Measurements from ENCODE around the gene SMAD3. TPM values are rescaled to one million over a fixed set of nuclear protein-coding genes. Genes with fewer than 3 reads are reported as not detected.

The SMAD3 gene
- total RNA-seq, 2 experiments from 2014 or later = 26.8 to 27.1 TPM

DNA sequence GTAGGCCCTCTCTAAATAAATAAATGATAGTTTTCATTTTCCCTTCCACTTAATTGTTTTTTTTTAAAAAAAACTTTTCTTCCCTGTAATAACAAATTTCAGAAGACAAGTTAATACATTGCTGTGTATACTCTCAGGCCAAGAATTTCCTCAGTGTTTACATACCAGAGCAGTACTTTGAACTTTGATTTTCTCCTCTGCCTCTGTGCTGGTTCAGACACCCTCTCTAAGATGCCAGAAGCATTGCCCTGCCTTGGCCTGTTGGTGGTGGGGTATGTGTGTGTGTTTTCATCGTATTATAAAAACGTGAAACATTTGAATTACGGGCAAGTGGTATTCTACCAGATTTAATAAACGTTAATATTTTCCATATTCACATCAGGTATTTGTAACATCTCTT lies 70.1 kb downstream of the SMAD3 start:
- H3K27ac Mint-ChIP-seq = peak overlapping the region; percentile 97
- no peaks in the 10 kb centered on the region for H3K27me3 Mint-ChIP-seq (ENCODE audit: low read depth)
- DNase-seq (no peak), ATAC-seq (no peak)
- peaks cover 94% of the 10 kb centered on the region for H3K4me1 Mint-ChIP-seq (ENCODE audit: low read depth)
- ChIA-PET POLR2A (interaction anchor here (0.6 to 2.4 kb wide), 9 partner anchors 8 to 115 kb away, joined by 3 to 28 read pairs (median 7); partner anchors contain the start of gene SMAD3), CTCF (interaction anchor here (0.8 to 2.8 kb wide), 5 partner anchors 12 to 34 kb away, joined by 3 to 8 read pairs (median 6); no protein-coding TSS in a partner anchor)
- H3K36me3 Mint-ChIP-seq (ENCODE audit: low read depth) = peaks cover 16% of the 10 kb centered on the region
- H3K4me3 Mint-ChIP-seq = peak overlapping the region; percentile 78
- no peaks in the 10 kb centered on the region for H3K9me3 Mint-ChIP-seq (ENCODE audit: insufficient read depth)

DNA sequence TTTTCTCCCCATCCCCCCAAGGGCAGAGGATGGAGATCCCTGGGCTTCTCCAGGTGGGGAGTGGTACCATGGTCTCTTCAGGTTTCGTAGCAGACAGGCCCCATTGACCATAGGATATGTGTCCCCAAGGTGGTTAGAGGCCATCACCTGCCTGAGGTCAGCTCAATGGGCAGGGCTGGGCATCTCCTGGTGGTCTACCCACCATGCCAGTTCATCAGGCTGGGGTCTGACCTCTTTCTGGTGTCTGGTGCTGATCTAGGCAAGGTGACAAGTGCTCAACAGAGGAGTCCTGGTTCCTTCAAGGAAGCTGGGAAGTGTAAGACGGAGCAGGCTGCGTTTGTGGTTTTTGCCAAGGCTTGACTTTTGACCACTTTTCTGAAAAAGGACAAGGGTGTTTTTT lies 71.4 kb downstream of the SMAD3 start:
- DNase-seq (no peak), ATAC-seq (no peak)
- Mint-ChIP-seq H3K36me3 (ENCODE audit: low read depth) (peaks cover 20% of the 10 kb centered on the region), H3K4me1 (ENCODE audit: low read depth) (peaks cover 88% of the 10 kb centered on the region), H3K4me3 (no peak overlapping the region), H3K27me3 (ENCODE audit: low read depth) (no peaks in the 10 kb centered on the region), H3K27ac (peak overlapping the region; percentile 59), H3K9me3 (ENCODE audit: insufficient read depth) (no peaks in the 10 kb centered on the region)
- CTCF ChIA-PET = interaction anchor here (0.7 to 1.8 kb wide), 2 partner anchors 10 to 16 kb away, joined by 3 to 6 read pairs; no protein-coding TSS in a partner anchor
- POLR2A ChIA-PET = interaction anchor here (0.7 kb wide), 1 partner anchor 61 kb away, joined by 3 read pairs; no protein-coding TSS in a partner anchor

DNA sequence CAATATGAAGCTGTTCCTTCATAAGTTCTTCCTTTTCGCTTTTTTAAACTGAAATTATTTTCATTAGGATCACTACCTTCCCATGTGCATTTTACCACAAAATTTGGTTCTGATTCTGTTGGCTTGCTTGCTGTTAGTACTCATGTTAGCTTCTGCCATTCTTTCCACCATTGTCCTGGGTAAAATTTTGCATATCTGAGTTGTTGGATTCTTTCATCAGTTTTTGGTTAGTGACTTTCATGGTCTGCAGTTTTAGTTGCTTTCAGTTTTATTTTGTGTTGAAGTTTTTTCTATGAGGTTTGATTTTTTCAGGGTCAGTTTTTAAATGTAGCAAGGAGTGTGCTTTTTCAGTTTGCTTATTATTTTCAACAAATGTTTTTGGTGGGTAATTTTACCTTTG lies 71.9 kb downstream of the SMAD3 start:
- Mint-ChIP-seq H3K9me3 (ENCODE audit: insufficient read depth) (no peaks in the 10 kb centered on the region), H3K36me3 (ENCODE audit: low read depth) (peaks cover 20% of the 10 kb centered on the region), H3K4me3 (peak overlapping the region; percentile 44), H3K27me3 (ENCODE audit: low read depth) (no peaks in the 10 kb centered on the region), H3K4me1 (ENCODE audit: low read depth) (peaks cover 82% of the 10 kb centered on the region), H3K27ac (peak overlapping the region; percentile 78)
- ChIA-PET CTCF (interaction anchor here (1.8 kb wide), 1 partner anchor 10 kb away, joined by 6 read pairs; no protein-coding TSS in a partner anchor), POLR2A (interaction anchor here (0.7 kb wide), 1 partner anchor 62 kb away, joined by 3 read pairs; no protein-coding TSS in a partner anchor)
- DNase-seq (no peak), ATAC-seq (no peak)

DNA sequence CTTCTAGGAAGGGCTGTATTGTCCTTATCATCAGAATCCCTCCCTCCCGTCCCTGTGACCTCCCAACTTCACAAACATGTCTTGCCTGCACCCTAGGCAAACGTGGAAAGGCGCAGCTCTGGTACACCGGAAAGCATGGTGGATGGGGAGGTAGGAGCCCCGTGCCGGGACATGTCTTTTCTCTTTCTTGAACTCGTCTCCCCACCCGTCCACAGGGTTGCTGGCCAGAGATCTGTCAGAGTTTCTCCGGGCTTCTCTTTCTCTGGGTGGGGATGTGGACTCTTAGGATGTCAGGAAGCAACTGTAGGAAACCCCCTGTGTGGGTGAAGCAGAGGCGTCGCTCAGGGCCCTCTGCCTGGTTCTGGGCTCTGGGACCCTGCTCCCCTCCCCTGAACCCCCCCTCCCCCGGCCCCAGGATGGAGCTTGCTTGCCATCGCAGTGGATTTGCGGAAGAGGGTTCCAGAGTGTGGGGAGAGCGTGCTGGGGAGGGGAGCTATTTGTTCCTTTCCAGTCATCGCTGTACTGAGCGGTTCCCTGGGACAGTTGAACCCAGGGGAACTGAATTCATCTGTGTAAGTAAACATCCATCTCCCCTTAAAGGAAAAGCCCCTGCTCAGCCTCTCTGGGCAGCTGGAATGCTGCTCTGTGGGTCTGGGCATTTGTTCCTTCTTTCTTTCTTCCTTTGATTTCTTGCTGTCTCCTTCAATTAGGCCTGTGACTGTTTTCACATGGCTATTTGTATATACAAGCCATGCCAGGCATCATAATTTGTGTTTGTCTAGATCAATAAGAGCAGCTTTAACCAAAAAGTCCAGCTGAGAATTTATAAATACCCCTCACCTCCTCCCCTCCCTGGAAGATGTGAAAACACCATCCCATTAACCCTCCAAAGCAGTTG lies 72.8 kb downstream of the SMAD3 start:
- Mint-ChIP-seq H3K36me3 (ENCODE audit: low read depth) (peaks cover 15% of the 10 kb centered on the region), H3K27ac (peak overlapping the region; percentile 60), H3K9me3 (ENCODE audit: insufficient read depth) (no peaks in the 10 kb centered on the region), H3K4me1 (ENCODE audit: low read depth) (peaks cover 77% of the 10 kb centered on the region), H3K4me3 (no peak overlapping the region), H3K27me3 (ENCODE audit: low read depth) (no peaks in the 10 kb centered on the region)
- no peak for DNase-seq
- CTCF ChIA-PET = interaction anchor here (1.8 kb wide), 1 partner anchor 9 kb away, joined by 6 read pairs; no protein-coding TSS in a partner anchor
- no peak for ATAC-seq
- POLR2A ChIA-PET = interaction anchor here (0.6 kb wide), 1 partner anchor 1046 kb away, joined by 3 read pairs; no protein-coding TSS in a partner anchor

DNA sequence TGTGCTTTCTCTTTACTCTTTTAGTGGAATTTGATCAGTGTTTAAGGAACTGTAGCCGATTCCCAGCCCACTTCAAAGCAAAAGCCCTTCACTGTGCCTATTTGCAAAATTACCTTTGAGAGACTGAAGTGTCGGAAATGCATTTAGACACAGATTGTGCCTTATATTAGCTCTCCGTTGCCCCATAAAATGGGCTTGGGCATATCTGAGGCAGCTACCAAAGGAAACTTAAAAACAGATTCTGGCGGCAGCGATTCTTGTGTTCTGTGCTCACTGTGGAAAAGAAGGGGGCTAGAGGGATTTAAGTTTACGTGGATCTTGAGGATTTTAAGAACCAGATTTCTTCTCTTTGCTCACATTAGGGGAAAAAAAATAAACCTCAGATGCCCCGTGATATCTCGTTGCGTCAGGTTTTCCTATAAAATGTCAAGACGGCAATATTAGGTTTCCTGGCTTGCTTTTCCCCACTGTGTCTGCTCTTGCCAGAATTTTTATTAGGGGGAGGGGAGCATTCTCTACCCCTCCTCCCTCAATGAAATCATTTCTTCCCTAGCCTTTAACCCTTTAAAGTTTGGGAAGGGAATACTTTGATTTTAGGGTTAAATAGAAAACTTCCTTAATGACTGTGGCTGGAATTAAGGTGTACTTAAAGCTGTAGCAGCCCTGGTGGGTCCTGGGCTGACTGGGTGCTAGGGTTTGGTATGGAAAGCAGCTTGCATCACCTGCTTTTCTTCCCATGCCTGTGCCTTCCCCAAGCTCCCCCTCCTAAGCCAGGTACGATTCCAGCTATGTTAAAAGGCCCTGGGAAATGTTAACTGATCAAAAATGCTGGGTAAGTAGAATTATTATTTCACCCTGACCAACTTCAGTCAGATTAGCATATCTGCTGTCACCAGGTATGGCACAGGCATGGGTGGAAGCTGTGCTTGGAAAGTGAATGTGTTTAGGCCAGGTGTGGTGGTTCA lies 73.8 kb downstream of the SMAD3 start:
- DNase-seq = no peak
- no peak overlapping the region for H3K27ac Mint-ChIP-seq
- POLR2A ChIA-PET = interaction anchor here (0.5 to 1.0 kb wide), 5 partner anchors 9 to 1045 kb away, joined by 3 to 4 read pairs (median 3); no protein-coding TSS in a partner anchor

DNA sequence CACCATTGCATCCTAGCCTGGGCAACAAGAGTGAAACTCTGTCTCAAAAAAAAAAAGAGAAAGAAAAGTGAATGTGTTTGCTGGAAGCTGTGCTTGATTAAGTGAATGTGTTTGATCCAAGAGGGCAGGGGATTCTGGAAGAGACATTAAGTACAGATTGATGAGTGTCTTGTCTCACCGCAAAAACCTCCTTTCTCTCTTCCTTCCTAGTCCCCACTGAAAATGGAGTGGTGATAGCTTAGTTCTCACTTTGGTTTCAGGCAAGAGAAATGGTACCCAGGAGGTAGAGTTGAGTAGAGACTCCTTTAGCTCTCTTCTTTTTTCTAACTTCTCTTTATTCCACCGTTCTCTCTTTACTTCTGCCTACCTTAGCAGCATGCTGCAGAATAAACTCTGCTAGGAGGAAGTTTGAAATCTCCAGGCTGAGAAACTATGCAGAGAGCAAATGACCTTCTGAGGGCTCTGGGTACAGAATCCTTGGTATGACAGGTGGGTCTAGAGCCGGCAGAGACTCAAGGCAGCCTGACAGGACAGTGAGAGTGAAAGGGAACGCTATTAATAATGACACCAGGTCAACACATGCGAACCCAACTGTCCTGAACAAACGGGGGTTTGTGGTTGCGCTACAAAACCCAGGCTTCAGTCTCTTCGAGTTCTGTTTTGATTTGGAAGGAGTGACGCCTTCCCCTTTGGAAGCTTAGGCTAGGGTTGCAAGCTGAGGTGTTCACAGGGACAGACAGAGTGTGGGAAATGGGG lies 74.9 kb downstream of the SMAD3 start:
- Mint-ChIP-seq H3K36me3 (ENCODE audit: low read depth) (peaks cover 16% of the 10 kb centered on the region), H3K27me3 (ENCODE audit: low read depth) (no peaks in the 10 kb centered on the region), H3K27ac (peak overlapping the region; percentile 62), H3K4me1 (ENCODE audit: low read depth) (peaks cover 71% of the 10 kb centered on the region), H3K4me3 (no peak overlapping the region), H3K9me3 (ENCODE audit: insufficient read depth) (no peaks in the 10 kb centered on the region)
- ChIA-PET POLR2A (interaction anchor here (0.7 to 1.0 kb wide), 3 partner anchors 8 to 12 kb away, joined by 3 read pairs; no protein-coding TSS in a partner anchor), CTCF (interaction anchor here (0.9 to 1.5 kb wide), 2 partner anchors 16 to 23 kb away, joined by 3 to 5 read pairs; no protein-coding TSS in a partner anchor)
- DNase-seq (no peak), ATAC-seq (no peak)

More for the DNA sequence above, 73.8 kb downstream of the SMAD3 start:
- H3K4me3 Mint-ChIP-seq = no peak overlapping the region
- ATAC-seq = no peak
- CTCF ChIA-PET = interaction anchor here (0.9 to 1.5 kb wide), 2 partner anchors 15 to 22 kb away, joined by 3 to 5 read pairs; no protein-coding TSS in a partner anchor
- peaks cover 15% of the 10 kb centered on the region for H3K36me3 Mint-ChIP-seq (ENCODE audit: low read depth)
- H3K27me3 Mint-ChIP-seq (ENCODE audit: low read depth) = no peaks in the 10 kb centered on the region
- no peaks in the 10 kb centered on the region for H3K9me3 Mint-ChIP-seq (ENCODE audit: insufficient read depth)
- peaks cover 72% of the 10 kb centered on the region for H3K4me1 Mint-ChIP-seq (ENCODE audit: low read depth)

DNA sequence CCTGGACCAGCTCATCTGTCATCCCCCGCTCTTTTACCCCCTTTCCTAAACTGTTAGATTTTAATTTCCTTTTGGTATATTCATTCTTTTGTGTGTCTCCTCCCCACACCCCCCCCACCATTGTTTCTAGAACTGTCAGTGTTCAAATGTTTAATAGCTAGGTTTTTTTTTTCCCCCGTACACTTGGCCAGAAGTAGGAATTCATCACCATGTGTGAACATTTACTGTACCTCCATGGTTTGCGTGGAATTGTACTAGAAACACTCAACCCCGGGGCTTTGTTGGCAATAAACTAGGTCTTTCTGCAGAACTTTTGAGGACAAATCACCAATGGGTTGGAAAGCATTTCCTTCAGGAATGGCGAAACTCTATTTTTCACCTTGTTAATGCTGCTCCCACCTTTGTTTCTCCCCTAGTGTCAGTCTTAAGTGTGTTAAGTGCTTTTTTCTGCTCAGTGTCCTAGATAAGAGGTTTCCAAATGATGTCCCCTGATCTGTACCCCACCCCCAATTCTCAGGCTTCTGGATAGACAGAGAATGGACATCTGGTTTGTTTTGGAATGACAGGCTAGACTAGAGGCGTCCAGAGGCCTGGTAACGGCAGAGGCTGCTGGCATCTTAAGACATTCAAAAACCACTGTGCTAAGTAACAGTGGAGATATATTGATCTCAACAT lies 76.8 kb downstream of the SMAD3 start:
- ChIA-PET POLR2A (interaction anchor here (0.6 to 1.3 kb wide), 3 partner anchors 8 to 1992 kb away, joined by 3 to 4 read pairs (median 3); no protein-coding TSS in a partner anchor), CTCF (interaction anchor here (0.6 to 1.6 kb wide), 3 partner anchors 25 to 195 kb away, joined by 3 to 7 read pairs (median 4); no protein-coding TSS in a partner anchor)
- DNase-seq (no peak), ATAC-seq (no peak)
- no peaks in the 10 kb centered on the region for H3K27me3 Mint-ChIP-seq (ENCODE audit: low read depth)
- H3K4me3 Mint-ChIP-seq = no peak overlapping the region
- peaks cover 16% of the 10 kb centered on the region for H3K36me3 Mint-ChIP-seq (ENCODE audit: low read depth)
- no peaks in the 10 kb centered on the region for H3K9me3 Mint-ChIP-seq (ENCODE audit: insufficient read depth)
- no peak overlapping the region for H3K27ac Mint-ChIP-seq
- H3K4me1 Mint-ChIP-seq (ENCODE audit: low read depth) = peaks cover 71% of the 10 kb centered on the region

DNA sequence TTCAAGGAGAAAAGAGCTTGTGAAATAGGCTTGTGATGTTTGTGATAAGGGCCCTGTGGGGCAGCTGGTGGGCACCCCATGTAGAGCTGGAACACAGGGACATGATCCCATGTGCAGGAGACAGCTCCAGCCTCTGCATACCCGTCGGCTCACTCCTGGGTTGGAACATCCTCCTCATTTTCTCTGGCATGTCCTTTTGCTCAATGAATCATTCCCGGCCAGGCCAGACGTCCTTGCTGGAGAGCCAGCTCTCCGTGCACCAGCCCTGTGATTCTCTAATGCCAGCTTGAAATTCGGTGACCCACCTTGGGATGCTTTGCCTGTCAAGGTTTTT lies 77.3 kb downstream of the SMAD3 start:
- ATAC-seq = no peak
- H3K4me1 Mint-ChIP-seq (ENCODE audit: low read depth) = peaks cover 71% of the 10 kb centered on the region
- no peak for DNase-seq
- H3K27me3 Mint-ChIP-seq (ENCODE audit: low read depth) = no peaks in the 10 kb centered on the region
- CTCF ChIA-PET = interaction anchor here (0.6 to 1.6 kb wide), 4 partner anchors 26 to 197 kb away, joined by 3 to 7 read pairs (median 4); no protein-coding TSS in a partner anchor
- POLR2A ChIA-PET = interaction anchor here (0.6 to 1.3 kb wide), 2 partner anchors 8 to 1993 kb away, joined by 3 to 4 read pairs; no protein-coding TSS in a partner anchor
- H3K36me3 Mint-ChIP-seq (ENCODE audit: low read depth) = peaks cover 13% of the 10 kb centered on the region
- no peak overlapping the region for H3K4me3 Mint-ChIP-seq
- H3K9me3 Mint-ChIP-seq (ENCODE audit: insufficient read depth) = no peaks in the 10 kb centered on the region
- H3K27ac Mint-ChIP-seq = no peak overlapping the region

DNA sequence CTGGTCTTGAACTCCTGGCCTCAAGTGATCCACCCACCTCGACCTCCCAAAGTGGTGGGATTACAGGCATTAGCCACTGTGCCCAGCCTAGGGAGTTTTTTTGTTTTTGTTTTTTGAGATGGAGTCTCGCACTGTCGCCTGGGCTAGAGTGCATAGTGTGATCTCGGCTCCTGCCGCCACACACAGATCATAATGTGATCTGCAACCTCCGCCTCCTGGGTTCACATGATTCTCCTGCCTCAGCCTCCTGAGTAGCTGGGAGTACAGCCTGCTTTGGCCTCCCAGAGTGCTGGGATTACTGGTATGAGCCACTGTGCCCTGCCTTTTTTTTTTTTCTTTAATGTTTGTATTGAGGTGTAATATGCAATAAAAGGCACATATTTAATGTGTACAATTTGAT lies 78.2 kb downstream of the SMAD3 start:
- no peaks in the 10 kb centered on the region for H3K9me3 Mint-ChIP-seq (ENCODE audit: insufficient read depth)

More for the DNA sequence above, 78.2 kb downstream of the SMAD3 start:
- ChIA-PET CTCF (interaction anchor here (0.7 kb wide), 1 partner anchor 198 kb away, joined by 3 read pairs; no protein-coding TSS in a partner anchor), POLR2A (interaction anchor here (1.3 kb wide), 1 partner anchor 9 kb away, joined by 4 read pairs; no protein-coding TSS in a partner anchor)
- H3K27me3 Mint-ChIP-seq (ENCODE audit: low read depth) = no peaks in the 10 kb centered on the region
- H3K27ac Mint-ChIP-seq = no peak overlapping the region
- peaks cover 11% of the 10 kb centered on the region for H3K36me3 Mint-ChIP-seq (ENCODE audit: low read depth)
- ATAC-seq (no peak), DNase-seq (no peak)
- no peak overlapping the region for H3K4me3 Mint-ChIP-seq
- peaks cover 73% of the 10 kb centered on the region for H3K4me1 Mint-ChIP-seq (ENCODE audit: low read depth)

All from activated CD8-positive, alpha-beta T cell treated with anti-CD3 and anti-CD28 coated beads, Interleukin-2, amount 10 ng/mL, durations not matched to agents 7 days and 5 days (primary cell).